Measurements from ENCODE around the gene ITGB2. TPM values are rescaled to one million over a fixed set of nuclear protein-coding genes. Genes with fewer than 3 reads are reported as not detected.

ITGB2 gene
- total RNA-seq, 1 donor from 2014 or later = 0.62 TPM

DNA sequence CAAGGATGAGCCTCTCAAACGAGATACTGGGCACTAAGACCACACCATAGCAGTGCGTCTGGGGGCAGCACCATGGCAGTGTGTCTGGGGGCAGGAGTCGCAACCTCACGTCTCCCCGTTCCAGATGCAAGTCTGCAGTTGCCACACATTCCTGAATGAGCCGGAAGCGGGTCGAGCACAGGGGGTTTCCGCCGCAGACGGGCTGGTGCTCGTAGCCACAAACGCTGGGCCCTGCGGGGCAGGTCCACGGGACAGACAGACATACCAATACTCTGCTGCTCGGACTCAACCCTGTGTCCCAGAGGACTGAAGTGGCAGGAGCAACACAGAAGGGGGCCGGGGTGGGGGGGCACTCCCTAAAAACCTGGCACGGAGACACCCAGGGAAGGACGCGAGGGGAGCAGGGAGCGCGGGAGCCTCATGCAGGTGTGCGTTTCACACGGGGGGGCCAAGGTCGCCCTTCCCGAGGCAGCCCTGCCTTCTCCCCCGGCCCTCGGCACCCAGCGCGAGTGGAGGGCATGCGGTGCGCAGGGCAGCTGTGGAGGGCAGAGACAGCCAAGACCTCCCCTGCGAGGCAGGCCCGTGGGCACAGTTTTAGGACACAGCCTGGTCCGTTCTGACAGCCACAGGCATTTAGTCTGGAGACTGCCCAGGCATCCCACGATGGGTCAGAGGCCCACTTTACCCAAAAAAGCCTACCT is 71.7 kb downstream of the ITGB2 start:
- TF ChIP-seq, protein P1, sequence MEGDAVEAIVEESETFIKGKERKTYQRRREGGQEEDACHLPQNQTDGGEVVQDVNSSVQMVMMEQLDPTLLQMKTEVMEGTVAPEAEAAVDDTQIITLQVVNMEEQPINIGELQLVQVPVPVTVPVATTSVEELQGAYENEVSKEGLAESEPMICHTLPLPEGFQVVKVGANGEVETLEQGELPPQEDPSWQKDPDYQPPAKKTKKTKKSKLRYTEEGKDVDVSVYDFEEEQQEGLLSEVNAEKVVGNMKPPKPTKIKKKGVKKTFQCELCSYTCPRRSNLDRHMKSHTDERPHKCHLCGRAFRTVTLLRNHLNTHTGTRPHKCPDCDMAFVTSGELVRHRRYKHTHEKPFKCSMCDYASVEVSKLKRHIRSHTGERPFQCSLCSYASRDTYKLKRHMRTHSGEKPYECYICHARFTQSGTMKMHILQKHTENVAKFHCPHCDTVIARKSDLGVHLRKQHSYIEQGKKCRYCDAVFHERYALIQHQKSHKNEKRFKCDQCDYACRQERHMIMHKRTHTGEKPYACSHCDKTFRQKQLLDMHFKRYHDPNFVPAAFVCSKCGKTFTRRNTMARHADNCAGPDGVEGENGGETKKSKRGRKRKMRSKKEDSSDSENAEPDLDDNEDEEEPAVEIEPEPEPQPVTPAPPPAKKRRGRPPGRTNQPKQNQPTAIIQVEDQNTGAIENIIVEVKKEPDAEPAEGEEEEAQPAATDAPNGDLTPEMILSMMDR (IDR thresholded peaks at IDR 0.05) = no peak
- Mint-ChIP-seq H3K4me3 (ENCODE audit: unreplicated experiment) (no peak overlapping the region), H3K27ac (ENCODE audit: unreplicated experiment) (no peak overlapping the region), H3K4me1 (ENCODE audit: unreplicated experiment) (peaks cover 23% of the 10 kb centered on the region), H3K27me3 (ENCODE audit: unreplicated experiment) (peaks cover 2% of the 10 kb centered on the region), H3K9me3 (ENCODE audit: unreplicated experiment) (no peaks in the 10 kb centered on the region), H3K36me3 (ENCODE audit: unreplicated experiment) (peaks cover 31% of the 10 kb centered on the region)
- DNase-seq (ENCODE audit: extremely low spot score, unreplicated experiment) = no peak

DNA sequence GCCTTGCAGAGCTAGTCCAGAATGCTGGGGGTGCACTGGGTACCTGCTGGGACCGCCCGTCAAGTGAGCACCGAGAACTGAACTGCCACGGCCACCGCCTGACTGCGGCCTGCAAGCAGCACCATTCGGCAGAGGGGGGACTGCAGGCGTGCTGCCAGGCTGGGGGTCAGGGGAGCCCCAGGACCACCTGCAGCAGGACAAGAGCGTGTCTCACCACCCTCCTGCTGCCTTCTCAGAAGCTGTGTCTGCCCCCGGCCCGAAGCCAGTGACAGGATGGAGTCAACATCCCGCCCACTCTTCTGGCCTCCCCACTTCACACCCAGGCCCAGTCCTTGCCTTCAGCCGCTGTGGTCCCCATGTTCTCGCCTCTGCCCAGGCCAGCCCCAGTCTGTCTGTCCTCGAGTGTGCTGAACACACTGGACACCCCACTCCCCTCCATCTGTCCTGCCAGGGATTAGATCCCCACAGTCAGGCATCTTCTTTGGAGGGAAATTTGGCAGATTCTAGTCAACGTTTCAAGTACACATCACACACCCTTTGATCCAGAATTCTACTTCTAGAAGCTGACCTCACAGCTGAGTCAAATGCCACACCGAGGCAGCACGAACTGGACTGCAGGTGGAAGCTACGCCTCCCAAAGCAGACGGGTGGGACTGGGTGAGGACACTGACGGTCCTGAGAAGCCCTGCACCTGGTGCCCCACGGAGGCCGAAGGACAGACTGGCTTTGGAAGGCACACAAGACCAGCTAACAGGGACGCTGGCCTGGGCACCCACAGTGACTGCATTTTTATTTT is 73.2 kb downstream of the ITGB2 start:
- no peak for DNase-seq (ENCODE audit: extremely low spot score, unreplicated experiment)
- peaks cover 2% of the 10 kb centered on the region for H3K27me3 Mint-ChIP-seq (ENCODE audit: unreplicated experiment)
- peaks cover 27% of the 10 kb centered on the region for H3K36me3 Mint-ChIP-seq (ENCODE audit: unreplicated experiment)
- peaks cover 23% of the 10 kb centered on the region for H3K4me1 Mint-ChIP-seq (ENCODE audit: unreplicated experiment)
- TF ChIP-seq, protein P1 (IDR thresholded peaks at IDR 0.05) = no peak
- no peak overlapping the region for H3K27ac Mint-ChIP-seq (ENCODE audit: unreplicated experiment)
- no peaks in the 10 kb centered on the region for H3K9me3 Mint-ChIP-seq (ENCODE audit: unreplicated experiment)
- H3K4me3 Mint-ChIP-seq (ENCODE audit: unreplicated experiment) = no peak overlapping the region

DNA sequence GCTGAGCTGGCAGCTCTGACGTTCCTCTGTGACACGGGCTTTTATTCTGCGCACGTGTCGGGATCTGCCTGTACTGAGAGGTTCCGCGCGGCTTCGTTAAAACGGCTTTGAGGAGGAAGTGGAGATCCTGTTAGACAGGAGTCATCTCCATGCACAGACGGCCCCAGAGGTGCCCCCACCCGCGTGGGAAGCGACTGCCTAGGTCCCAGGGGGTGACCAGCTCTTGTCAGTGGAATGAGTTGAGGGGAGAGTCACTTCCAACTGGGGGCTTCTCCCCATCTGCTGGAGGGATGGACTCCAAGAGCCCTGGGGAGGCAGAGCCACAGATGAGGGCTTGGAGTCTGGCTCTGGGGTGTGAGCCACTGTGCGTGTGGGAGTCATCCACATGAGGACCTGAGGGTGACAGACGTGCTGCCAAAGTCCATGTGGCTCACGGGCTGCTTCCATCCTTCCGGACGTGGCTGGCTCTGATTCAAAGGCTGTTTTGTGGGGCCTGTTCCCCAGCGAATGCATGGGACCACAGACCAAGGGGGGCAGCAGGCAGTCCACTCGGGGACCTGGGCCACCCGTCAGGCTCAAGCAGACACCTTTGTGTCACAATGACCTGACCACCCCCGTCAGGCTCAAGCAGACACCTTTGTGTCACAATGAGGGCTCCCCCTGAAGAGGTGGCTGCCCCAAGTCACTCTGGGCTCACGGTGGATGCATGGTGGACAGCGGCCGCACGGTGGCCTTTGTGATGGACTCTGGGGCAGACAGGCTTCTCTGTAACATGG is 74.0 kb downstream of the ITGB2 start:
- Mint-ChIP-seq H3K27ac (ENCODE audit: unreplicated experiment) (no peak overlapping the region), H3K27me3 (ENCODE audit: unreplicated experiment) (peaks cover 6% of the 10 kb centered on the region), H3K36me3 (ENCODE audit: unreplicated experiment) (peaks cover 24% of the 10 kb centered on the region), H3K9me3 (ENCODE audit: unreplicated experiment) (no peaks in the 10 kb centered on the region), H3K4me1 (ENCODE audit: unreplicated experiment) (peaks cover 23% of the 10 kb centered on the region), H3K4me3 (ENCODE audit: unreplicated experiment) (no peak overlapping the region)
- DNase-seq (ENCODE audit: extremely low spot score, unreplicated experiment) = no peak
- TF ChIP-seq, protein P1 (IDR thresholded peaks at IDR 0.05) = no peak

DNA sequence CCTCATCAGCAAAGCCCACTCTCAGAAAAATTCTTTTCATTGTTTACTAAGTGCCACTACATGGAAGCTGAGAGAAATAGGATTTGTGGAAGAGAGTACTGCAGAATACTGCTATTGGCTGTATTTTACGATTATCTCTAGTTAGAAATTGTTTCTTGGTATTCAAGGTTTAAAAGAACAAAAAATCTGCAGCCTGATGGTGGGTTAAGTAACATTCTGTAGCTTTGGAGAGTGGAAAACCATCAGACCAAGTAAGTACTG is 74.5 kb downstream of the ITGB2 start:
- Mint-ChIP-seq H3K9me3 (ENCODE audit: unreplicated experiment) (no peaks in the 10 kb centered on the region), H3K4me1 (ENCODE audit: unreplicated experiment) (peaks cover 23% of the 10 kb centered on the region), H3K27me3 (ENCODE audit: unreplicated experiment) (peaks cover 10% of the 10 kb centered on the region), H3K36me3 (ENCODE audit: unreplicated experiment) (peaks cover 19% of the 10 kb centered on the region), H3K27ac (ENCODE audit: unreplicated experiment) (no peak overlapping the region), H3K4me3 (ENCODE audit: unreplicated experiment) (no peak overlapping the region)
- TF ChIP-seq, protein P1 (IDR thresholded peaks at IDR 0.05) = no peak
- DNase-seq (ENCODE audit: extremely low spot score, unreplicated experiment) = no peak

All from osteocyte (in vitro differentiated cells).